Measurements from ENCODE around the gene C2CD4C.
"Not testable (repeated sequence)": the region's sequence is repeated elsewhere in the genome, so short reads cannot be mapped to it uniquely, and the experiment has no call there.

Gene C2CD4C

GRCh38 chr19:369876-370275 is 39.1 kb downstream of the C2CD4C start:
- no peak overlapping the region for H3K4me3 Mint-ChIP-seq
- peaks cover 36% of the 10 kb centered on the region for H3K27me3 Mint-ChIP-seq
- H3K9me3 Mint-ChIP-seq = no peaks in the 10 kb centered on the region
- H3K27ac Mint-ChIP-seq = no peak overlapping the region
- intact Hi-C loops (cut with micrococcal nuclease) = no loop called here
- H3K4me1 Mint-ChIP-seq (ENCODE audit: low read depth) = no peaks in the 10 kb centered on the region
- no peaks in the 10 kb centered on the region for H3K36me3 Mint-ChIP-seq (ENCODE audit: low read depth)

- Mint-ChIP-seq H3K9me3 (no peaks in the 10 kb centered on the region), H3K4me3 (no peak overlapping the region), H3K27ac (no peak overlapping the region), H3K27me3 (peaks cover 38% of the 10 kb centered on the region), H3K36me3 (ENCODE audit: low read depth) (no peaks in the 10 kb centered on the region), H3K4me1 (ENCODE audit: low read depth) (no peaks in the 10 kb centered on the region)
- intact Hi-C loops (cut with micrococcal nuclease) = no loop called here
These were observed 39.7 kb downstream of the C2CD4C start for GRCh38 chr19:369256-369655.

- H3K9me3 Mint-ChIP-seq = no peaks in the 10 kb centered on the region
- intact Hi-C loops (cut with micrococcal nuclease) = no loop called here
- H3K27me3 Mint-ChIP-seq = peaks cover 38% of the 10 kb centered on the region
- no peaks in the 10 kb centered on the region for H3K4me1 Mint-ChIP-seq (ENCODE audit: low read depth)
- no peaks in the 10 kb centered on the region for H3K36me3 Mint-ChIP-seq (ENCODE audit: low read depth)
- H3K4me3 Mint-ChIP-seq = no peak overlapping the region
- H3K27ac Mint-ChIP-seq = no peak overlapping the region
These were observed 40.3 kb downstream of the C2CD4C start for GRCh38 chr19:368630-369024.

GRCh38 chr19:367963-368629 is 40.9 kb downstream of the C2CD4C start:
- H3K36me3 Mint-ChIP-seq (ENCODE audit: low read depth) = no peaks in the 10 kb centered on the region
- no peaks in the 10 kb centered on the region for H3K9me3 Mint-ChIP-seq

GRCh38 chr19:367561-367960 is 41.4 kb downstream of the C2CD4C start:
- H3K9me3 Mint-ChIP-seq = no peaks in the 10 kb centered on the region
- no peak overlapping the region for H3K4me3 Mint-ChIP-seq
- no peaks in the 10 kb centered on the region for H3K4me1 Mint-ChIP-seq (ENCODE audit: low read depth)
- H3K27ac Mint-ChIP-seq = no peak overlapping the region
- intact Hi-C loops (cut with micrococcal nuclease) = no loop called here
- H3K36me3 Mint-ChIP-seq (ENCODE audit: low read depth) = no peaks in the 10 kb centered on the region
- peaks cover 38% of the 10 kb centered on the region for H3K27me3 Mint-ChIP-seq

More at GRCh38 chr19:367963-368629, 40.9 kb downstream of the C2CD4C start:
- Mint-ChIP-seq H3K4me1 (ENCODE audit: low read depth) (no peaks in the 10 kb centered on the region), H3K4me3 (no peak overlapping the region), H3K27ac (no peak overlapping the region), H3K27me3 (peaks cover 38% of the 10 kb centered on the region)
- intact Hi-C loops (cut with micrococcal nuclease) = no loop called here

GRCh38 chr19:366951-367350 is 42.0 kb downstream of the C2CD4C start:
- intact Hi-C loops (cut with micrococcal nuclease) = no loop called here
- Mint-ChIP-seq H3K4me1 (ENCODE audit: low read depth) (no peaks in the 10 kb centered on the region), H3K9me3 (no peaks in the 10 kb centered on the region), H3K4me3 (no peak overlapping the region), H3K27ac (no peak overlapping the region), H3K27me3 (peaks cover 37% of the 10 kb centered on the region), H3K36me3 (ENCODE audit: low read depth) (no peaks in the 10 kb centered on the region)

- intact Hi-C loops (cut with micrococcal nuclease) = no loop called here
- Mint-ChIP-seq H3K36me3 (ENCODE audit: low read depth) (no peaks in the 10 kb centered on the region), H3K27me3 (peaks cover 32% of the 10 kb centered on the region)
These were observed 42.7 kb downstream of the C2CD4C start for GRCh38 chr19:366205-366783.

GRCh38 chr19:364496-365287 is 44.3 kb downstream of the C2CD4C start:
- Mint-ChIP-seq H3K36me3 (ENCODE audit: low read depth) (no peaks in the 10 kb centered on the region), H3K27ac (no peak overlapping the region), H3K4me1 (ENCODE audit: low read depth) (no peaks in the 10 kb centered on the region), H3K27me3 (peaks cover 29% of the 10 kb centered on the region), H3K4me3 (no peak overlapping the region), H3K9me3 (no peaks in the 10 kb centered on the region)
- intact Hi-C loops (cut with micrococcal nuclease) = no loop called here

More at GRCh38 chr19:366205-366783, 42.7 kb downstream of the C2CD4C start:
- Mint-ChIP-seq H3K27ac (no peak overlapping the region), H3K9me3 (no peaks in the 10 kb centered on the region), H3K4me3 (no peak overlapping the region), H3K4me1 (ENCODE audit: low read depth) (no peaks in the 10 kb centered on the region)

- Mint-ChIP-seq H3K36me3 (ENCODE audit: low read depth) (no peaks in the 10 kb centered on the region), H3K4me1 (ENCODE audit: low read depth) (no peaks in the 10 kb centered on the region), H3K27me3 (peaks cover 25% of the 10 kb centered on the region), H3K4me3 (no peak overlapping the region), H3K9me3 (no peaks in the 10 kb centered on the region), H3K27ac (no peak overlapping the region)
- intact Hi-C loops (cut with micrococcal nuclease) = no loop called here
These were observed 46.3 kb downstream of the C2CD4C start for GRCh38 chr19:362683-363082.

GRCh38 chr19:362154-362553 is 46.8 kb downstream of the C2CD4C start:
- Mint-ChIP-seq H3K9me3 (no peaks in the 10 kb centered on the region), H3K4me3 (no peak overlapping the region), H3K27ac (no peak overlapping the region), H3K4me1 (ENCODE audit: low read depth) (no peaks in the 10 kb centered on the region), H3K27me3 (peaks cover 26% of the 10 kb centered on the region), H3K36me3 (ENCODE audit: low read depth) (no peaks in the 10 kb centered on the region)
- intact Hi-C loops (cut with micrococcal nuclease) = no loop called here

GRCh38 chr19:359653-359925 is 49.4 kb downstream of the C2CD4C start:
- intact Hi-C loops (cut with micrococcal nuclease) = no loop called here
- no peaks in the 10 kb centered on the region for H3K4me1 Mint-ChIP-seq (ENCODE audit: low read depth)
- no peak overlapping the region for H3K27ac Mint-ChIP-seq
- H3K4me3 Mint-ChIP-seq = no peak overlapping the region
- peaks cover 4% of the 10 kb centered on the region for H3K9me3 Mint-ChIP-seq
- peaks cover 16% of the 10 kb centered on the region for H3K27me3 Mint-ChIP-seq
- H3K36me3 Mint-ChIP-seq (ENCODE audit: low read depth) = no peaks in the 10 kb centered on the region

- not testable (repeated sequence) for H3K4me3 Mint-ChIP-seq; H3K4me1 Mint-ChIP-seq (ENCODE audit: low read depth)
These were observed 53.4 kb downstream of the C2CD4C start for GRCh38 chr19:355536-355935.

More at GRCh38 chr19:355536-355935, 53.4 kb downstream of the C2CD4C start:
- H3K36me3 Mint-ChIP-seq (ENCODE audit: low read depth); H3K27ac Mint-ChIP-seq; intact Hi-C loops (cut with micrococcal nuclease): not testable (repeated sequence)
- Mint-ChIP-seq H3K27me3 (peaks cover 19% of the 10 kb centered on the region), H3K9me3 (peaks cover 21% of the 10 kb centered on the region)

All from dendritic cell treated with granulocyte-macrophage colony-stimulating factor and Interleukin-4, amounts not matched to agents 40 ng/mL and 50 ng/mL, for 4 days (primary cell).